HG02852 (cell line): ENCODE data around the gene ICAM2.
"Not testable (repeated sequence)": the region's sequence is repeated elsewhere in the genome, so short reads cannot be mapped to it uniquely, and the experiment has no call there.

Experiments used
- ATAC-seq: cut with Tn5 transposase; IDR thresholded peaks from one replicate; pipeline ENCODE4 v1.9.1; 2021; ENCODE audit warnings: mild to moderate bottlenecking, moderate library complexity; ENCODE audit not compliant: unreplicated experiment

The ICAM2 gene

GRCh38 chr17:64015447-64015846 lies 5.0 kb downstream of the ICAM2 start:
- no peak for ATAC-seq

- no peak for ATAC-seq
These were observed 10.6 kb downstream of the ICAM2 start for GRCh38 chr17:64009571-64010402.

DNA sequence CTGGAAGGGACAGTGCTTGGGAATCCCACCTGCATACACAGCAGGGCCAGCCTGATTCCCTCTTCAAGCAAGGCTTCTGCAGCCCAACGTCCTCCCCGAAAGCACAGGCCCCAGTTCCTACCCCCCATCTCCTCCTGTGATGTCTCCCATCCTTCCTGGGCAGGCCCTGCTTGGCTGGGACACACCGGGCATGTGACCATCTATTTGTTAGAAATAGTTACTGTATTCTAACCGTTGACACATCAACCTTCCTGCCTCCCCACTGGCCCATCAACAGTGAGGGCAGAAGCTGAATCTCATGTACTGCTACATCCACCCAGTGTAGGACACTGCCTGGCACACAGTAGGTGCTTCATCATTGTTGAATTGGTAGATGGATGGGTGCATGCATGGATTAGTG lies 11.6 kb downstream of the ICAM2 start:
- no peak for ATAC-seq

GRCh38 chr17:64008346-64008745 lies 12.1 kb downstream of the ICAM2 start:
- ATAC-seq = no peak

DNA sequence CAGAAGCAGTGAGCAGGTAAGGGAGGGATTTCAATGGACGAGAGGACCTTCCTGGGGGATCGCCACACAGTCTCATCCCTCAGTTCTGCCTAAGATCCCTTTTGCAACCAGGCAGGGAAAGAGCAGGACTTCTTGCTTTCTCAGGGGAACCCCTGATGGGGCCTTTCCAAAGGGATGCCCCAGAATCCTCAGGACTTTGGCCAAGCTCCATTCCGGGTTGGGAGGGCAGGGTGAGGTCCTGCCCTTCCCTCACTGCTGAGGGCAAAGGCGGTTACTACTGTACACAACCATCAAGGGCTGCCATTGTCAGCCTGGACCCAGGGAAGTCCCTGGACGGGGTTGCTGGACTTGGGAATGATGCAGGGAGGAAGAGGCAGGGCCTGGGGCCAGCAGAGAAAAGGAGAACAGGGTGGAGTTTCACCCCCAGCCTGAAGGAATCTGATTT lies 12.6 kb downstream of the ICAM2 start:
- ATAC-seq = no peak

DNA sequence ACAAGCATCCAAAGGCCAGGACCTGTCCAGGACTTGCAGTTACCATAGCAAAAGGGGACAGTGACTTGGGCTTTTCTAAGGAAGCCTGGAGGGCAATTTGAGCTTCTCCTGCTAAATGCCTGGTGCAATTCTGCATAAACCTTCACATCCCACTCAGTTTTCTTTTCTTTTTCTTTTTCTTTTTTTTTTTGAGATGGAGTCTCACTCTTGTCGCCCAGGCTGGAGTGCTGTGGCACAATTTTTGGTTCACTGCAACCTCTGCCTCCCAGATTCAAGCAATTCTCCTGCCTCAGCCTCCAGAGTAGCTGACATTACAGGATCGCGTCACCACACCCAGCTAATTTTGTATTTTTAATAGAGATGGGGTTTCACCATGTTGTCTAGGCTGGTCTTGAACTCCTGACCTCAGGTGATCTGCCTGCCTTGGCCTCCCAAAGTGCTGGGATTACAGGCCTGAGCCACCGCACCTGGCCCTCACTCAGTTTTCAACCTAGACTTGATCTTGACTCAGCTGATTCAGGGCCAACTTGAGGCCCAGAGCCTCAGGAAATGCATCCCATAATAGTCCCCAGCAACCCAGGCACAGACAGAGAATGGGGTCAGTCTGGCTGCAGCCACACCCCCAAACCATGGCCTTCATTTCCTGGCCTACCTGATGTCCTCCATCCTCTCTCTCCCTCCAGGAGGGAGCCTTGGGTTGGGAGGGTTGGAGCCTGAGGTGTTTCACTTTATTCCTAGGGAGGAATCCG lies 13.2 kb downstream of the ICAM2 start:
- not testable (repeated sequence) for ATAC-seq

DNA sequence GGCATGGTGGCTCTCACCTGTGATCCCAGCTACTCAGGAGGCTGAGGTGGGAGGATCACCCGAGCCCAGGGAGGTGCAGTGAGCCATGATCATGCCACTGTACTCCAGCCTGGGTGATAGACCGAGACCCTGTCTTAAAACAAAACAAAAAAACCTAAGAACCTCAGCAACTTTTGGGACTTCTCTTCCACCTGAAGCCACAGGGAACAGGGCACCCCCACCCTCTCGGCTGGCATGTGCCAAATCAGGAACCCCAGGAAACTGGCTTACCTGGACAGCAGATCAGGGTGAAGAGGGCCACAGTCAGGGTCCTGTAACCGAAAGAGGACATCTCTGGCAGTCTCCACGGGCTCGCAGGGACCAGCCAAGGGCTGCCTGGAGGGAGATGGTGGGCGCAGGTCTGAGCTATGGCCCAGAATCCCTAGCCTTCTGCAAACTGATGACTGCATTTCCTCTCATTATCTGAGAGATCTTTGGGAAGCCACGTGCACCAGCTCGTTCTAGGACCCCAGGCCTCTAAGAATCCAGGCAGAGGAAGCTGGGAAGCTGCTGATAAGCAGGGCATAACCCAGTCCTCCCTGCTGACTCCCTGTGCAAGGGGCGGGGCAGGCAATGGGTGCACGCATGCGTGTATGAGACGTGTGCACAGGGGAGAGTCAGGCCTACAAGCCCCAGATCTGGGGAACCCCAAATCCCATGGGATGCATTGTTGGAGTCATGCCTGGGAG lies 13.9 kb downstream of the ICAM2 start:
- no peak for ATAC-seq

GRCh38 chr17:64005734-64006167 lies 14.7 kb downstream of the ICAM2 start:
- no peak for ATAC-seq

- no peak for ATAC-seq
These were observed 15.3 kb downstream of the ICAM2 start for GRCh38 chr17:64004903-64005733.

DNA sequence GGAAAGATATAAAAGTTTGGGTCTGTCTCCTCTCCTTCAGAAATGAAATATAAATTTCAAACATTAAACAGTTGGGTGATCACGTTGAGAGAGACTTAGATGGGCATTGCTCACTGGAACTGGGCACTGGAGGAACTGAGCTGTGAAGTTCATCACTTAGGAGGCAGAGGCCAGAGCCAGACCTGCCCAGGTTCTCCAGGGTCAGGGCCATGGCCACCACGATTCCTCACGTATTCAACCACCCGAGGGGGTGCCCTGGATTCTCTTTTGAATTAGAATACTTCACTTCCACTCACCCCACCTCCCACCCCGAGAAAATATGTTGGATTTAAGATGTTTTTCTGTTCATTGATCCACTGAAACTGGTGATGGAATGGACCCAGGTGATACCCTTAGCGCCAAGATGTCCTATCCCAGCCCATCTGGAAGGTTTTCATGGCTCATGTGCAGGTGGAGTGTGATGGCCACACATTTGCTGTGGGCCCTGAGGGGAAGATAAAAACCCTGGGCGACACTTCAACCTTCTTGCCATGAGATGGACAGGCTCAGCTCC lies 16.1 kb downstream of the ICAM2 start:
- no peak for ATAC-seq

DNA sequence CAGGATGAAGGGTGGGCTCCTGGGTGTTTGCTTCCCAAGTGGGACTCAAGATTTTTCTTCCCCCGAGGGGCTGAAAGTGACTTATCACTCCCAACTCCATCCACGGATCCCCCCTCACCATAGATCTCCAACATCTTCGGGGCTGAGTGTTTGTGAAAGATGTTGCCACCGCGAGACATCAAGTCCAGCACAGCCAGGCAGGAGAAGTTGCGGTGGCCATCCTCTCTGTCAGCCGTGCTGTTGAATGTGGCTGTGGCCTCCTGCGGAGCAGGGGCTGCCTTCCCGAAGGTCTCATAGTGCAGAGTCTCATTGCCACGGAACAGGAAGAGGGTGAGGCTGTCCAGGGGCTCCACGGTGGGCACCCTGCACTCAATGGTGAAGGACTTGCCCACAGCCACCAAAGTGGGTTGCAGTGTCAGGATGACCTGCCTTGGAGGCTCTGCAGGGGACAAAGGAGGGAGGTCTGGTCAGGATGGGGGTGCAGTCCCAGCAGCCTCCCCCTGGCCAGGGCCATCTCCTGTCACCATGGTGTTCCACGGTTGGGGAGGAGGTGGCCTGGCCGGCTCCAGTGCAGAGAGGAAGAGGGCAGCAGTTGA lies 16.8 kb downstream of the ICAM2 start:
- no peak for ATAC-seq

DNA sequence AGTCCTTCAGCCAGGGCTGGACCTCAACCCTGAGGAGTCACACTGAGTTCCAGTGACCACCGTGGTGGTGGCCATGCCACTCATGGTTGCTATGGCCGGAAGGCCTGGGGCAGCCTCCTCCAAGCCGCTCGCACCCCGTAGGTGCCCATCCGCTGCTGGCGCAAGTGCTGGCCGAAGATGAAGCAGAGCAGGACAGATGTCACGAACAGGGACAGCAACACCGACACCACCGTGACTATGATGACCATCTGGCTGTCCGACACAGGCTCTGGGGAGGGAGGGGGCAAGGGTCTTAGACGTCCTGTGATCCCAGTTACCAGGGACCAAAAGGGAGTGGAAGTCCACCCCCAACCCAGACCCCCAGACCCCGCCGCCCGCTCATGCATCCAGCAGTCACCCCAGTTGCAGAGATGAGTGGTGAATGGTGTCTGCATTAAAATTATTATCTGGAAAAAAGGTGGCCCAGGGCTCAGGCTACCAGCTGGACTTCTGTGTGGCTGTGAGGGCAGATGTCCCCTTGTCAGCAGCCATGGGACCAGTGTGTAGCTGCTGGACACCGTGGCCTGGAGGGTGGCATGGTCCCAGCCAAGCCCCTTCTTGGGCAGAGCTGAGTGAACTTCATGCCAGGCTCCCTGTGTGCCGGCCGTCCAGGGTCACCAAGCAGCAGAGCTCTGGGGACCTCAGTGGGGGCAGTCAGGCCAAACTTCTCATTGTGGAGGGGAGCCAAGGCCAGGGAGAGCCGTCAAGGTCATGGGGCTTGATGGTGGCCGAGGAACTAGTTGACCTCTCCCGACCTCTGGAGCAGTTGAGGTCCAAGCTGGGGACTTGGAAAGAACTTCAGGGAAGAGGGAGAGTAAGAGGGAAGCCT lies 17.5 kb downstream of the ICAM2 start:
- no peak for ATAC-seq

DNA sequence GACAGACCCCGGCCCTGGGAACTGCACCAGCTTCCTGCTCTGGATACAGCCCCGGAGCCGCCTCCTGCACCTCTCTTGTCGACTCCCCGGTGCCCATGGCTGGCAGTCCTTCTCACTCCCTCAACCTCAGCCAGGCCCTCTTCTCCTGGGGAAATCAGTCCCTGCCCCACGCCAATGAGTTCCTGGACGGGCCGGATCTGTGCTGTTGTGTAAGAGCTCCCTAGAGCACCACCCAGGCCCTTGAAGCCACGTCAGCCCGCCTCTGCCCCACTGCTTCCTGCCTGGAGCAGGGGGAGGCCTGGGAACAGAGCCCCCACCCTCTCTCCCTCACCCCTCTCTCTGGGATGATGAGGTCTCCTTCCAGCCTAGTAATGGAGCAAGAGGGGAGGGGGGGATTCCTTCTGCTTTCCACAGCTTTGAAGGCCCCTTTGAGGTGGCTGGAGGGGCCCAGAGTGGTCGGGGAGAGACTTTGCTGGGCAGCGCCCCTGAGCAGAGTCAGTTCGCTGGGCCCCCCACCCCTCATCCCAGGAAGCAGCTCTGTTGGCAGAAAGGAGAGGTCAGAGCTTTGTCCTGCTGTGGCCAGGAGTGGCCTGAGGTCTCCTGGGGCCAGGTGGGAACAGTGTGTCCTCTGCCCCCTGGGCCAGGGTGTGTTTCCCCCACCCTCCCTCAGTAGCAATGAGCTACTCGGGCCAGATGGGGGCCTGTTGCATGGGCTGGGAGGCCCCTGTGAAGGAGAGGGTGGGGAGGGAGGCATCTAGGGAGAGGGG lies 18.5 kb downstream of the ICAM2 start:
- no peak for ATAC-seq

DNA sequence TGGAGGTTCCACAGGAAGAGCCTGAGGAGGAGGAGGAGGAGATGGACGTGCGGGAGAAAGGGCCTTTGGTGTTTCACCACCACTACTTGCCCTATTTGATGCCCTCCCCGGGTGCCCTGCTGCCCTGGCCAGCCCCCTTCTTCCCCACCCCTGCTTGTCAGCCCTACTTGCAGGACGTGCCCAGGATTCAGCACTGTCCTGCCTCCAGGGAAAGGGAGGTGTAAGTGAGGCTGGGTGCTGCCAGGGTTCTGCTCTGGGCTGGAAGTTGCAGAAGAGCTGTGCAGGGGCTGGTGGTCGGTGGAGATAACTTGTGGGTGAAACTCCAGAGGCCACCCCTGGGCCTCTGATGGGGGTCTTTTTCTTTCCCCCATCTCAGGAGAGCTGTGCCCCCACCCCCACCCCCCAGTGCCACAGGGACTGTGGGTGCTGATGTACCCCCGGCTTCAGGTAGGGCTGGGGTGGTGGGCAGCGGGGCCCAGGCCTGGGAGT lies 19.3 kb downstream of the ICAM2 start:
- ATAC-seq = no peak

DNA sequence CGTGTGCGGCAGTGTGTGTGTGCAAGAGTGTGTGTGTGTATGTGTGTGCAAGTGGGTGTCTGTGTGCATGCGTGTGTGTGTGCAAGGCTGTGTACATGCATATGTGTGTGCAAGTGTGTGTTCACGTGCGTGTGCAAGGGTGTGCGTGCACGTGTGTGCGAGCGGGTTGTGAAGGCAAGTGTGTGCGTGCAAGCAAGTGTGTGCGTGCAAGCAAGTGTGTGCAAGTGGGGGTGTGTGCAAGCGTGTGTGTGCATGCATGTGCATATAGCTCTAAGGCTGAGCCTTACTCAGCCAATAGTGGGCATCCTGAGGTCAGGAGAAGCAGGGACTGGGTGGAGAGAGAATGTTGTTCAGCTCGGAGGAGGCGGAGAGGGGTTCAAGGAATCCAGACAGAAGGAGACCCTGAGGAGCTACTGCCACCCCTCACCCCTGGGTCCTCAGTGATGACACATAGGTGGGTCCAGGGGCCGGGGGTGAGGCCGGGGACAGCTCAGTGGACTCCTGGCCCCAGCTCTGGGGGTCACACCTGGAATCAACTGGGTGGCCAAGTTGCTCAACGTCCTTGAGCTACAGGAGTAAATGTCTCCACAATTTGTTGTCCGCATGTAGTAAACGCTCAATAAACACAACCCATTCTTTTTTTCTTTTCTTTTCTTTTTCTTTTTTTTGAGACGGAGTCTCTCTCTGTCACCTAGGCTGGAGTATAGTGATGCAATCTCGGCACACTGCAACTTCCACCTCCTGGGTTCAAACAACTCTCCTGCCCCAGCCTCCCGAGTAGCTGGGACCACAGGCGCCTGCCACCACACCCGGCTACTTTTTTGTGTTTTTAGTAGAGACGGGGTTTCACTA lies 20.5 kb downstream of the ICAM2 start:
- ATAC-seq = no peak

DNA sequence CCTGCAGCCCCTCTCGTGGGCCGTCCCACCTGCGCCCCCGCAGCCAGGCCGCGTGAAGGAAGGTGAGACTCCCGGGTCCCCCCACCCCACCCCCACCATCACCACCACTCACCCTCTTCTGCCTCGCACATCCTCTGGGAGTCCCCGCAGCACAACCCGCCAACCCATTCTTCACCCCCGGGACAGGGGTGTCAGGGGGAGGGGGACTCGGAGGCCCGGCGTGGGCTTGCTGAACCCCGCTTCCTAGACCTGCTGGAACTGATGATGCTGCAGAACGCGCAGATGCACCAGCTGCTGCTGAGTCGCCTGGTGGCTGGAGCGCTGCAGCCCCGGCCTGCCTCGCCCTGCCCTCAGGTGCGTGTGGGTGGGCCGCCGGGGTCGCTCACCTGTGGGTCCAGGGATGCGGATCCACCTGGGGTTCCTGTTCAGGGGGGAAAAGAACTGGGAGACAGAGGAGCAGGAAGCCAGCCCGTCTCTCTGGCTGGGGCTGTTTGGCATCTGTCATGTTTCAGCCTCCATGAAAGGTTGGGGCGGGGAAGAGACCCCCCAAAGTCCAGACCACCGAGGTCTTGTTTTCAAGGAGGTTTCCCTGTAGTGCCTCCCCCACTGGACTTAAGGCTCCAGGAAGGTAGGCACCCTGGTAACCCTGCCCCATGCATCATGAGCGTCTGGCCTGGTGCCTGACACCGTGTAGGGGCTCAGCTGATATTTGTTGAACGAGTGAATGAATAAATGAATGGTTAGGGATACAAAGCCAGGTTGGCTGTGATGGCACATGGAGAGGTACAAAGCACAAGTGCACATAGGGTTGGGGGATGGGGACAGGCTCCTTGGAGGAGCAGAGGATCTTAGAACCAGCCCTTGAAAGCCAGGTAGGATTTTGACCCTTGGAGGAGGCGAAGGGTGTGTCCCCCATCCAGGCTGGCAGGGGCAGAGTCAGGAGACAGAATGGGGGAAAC lies 21.4 kb downstream of the ICAM2 start:
- ATAC-seq = no peak
